Measurements from ENCODE around the gene BCOR.

DNA sequence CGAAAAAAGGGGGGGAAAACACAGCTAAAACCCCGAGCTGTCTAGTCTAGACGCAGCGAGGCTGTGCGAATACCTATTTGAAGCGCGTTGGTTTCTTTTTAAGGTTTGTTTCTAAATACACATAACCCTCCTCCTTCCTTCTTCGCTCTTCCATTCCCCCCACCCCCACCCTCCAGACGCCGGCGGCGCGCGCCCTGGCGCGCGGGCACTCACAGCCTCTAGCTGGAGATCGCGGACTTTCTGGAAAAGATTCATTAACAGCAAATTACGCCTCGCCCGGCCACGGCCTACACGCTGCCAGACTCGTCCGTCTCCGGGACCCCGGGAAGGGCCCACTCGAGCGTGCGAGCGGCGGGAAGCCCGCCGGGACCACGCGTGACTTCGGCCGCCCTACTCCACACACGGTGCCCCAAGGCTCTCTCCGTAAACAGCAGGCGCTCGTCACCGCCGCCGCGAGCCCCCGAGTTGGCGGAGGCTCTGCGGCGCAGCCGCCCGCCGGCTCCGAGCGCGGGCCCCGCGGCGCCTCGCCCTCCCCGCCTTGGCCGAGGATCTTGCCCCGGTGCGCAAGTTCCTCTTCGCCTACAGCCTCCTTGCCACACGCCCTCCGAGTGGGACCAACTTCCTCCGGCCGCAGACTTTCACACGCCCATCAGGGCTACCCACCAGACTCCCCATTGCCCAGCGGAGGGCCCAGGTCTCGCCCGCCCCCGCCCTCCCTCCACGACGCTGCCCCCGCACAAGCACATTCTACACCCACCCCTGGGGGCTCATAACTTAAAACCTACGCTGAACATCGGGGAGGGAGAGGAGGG, 2.0 kb downstream of the BCOR start:
- TF ChIP-seq, protein P1, sequence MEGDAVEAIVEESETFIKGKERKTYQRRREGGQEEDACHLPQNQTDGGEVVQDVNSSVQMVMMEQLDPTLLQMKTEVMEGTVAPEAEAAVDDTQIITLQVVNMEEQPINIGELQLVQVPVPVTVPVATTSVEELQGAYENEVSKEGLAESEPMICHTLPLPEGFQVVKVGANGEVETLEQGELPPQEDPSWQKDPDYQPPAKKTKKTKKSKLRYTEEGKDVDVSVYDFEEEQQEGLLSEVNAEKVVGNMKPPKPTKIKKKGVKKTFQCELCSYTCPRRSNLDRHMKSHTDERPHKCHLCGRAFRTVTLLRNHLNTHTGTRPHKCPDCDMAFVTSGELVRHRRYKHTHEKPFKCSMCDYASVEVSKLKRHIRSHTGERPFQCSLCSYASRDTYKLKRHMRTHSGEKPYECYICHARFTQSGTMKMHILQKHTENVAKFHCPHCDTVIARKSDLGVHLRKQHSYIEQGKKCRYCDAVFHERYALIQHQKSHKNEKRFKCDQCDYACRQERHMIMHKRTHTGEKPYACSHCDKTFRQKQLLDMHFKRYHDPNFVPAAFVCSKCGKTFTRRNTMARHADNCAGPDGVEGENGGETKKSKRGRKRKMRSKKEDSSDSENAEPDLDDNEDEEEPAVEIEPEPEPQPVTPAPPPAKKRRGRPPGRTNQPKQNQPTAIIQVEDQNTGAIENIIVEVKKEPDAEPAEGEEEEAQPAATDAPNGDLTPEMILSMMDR (conservative IDR thresholded peaks at IDR 0.05 in 1 of 2, IDR thresholded peaks at IDR 0.05 in 1 of 2; ENCODE audit: low read depth in 1 of 2, low read length in 2 of 2): no peak
- no peak for TF ChIP-seq EZH2 (IDR thresholded peaks at IDR 0.05; ENCODE audit: low read length, missing control alignments)

Measured in fibroblast of lung (primary cell).